Measurements from ENCODE around the gene TMEM95. TPM values are rescaled to one million over a fixed set of nuclear protein-coding genes. Genes with fewer than 3 reads are reported as not detected.

TMEM95 gene
- total and polyA plus RNA-seq, 2 experiments from 2014 or later: not detected

GRCh38 chr17:7309628-7310027 lies 45.3 kb upstream of the TMEM95 start:
- Histone ChIP-seq H3K4me1 (ENCODE audit: low read depth) (peaks cover 17% of the 10 kb centered on the region), H3K4me3 (peak overlapping the region; percentile 90), H3K27ac (peak overlapping the region; percentile 99), H3K27me3 (no peaks in the 10 kb centered on the region), H3K36me3 (peaks cover 35% of the 10 kb centered on the region), H3K9me3 (ENCODE audit: low read depth) (no peaks in the 10 kb centered on the region)
- no peak for DNase-seq (ENCODE audit: low read depth in 1 of 2, low spot score in 1 of 2)
- TF ChIP-seq CTCF (IDR thresholded peaks at IDR 0.05; ENCODE audit: low read depth, low read length): no peak

- no peak overlapping the region for H3K27ac ChIP-seq
- H3K9me3 ChIP-seq (ENCODE audit: low read depth): no peaks in the 10 kb centered on the region
- no peak for DNase-seq (ENCODE audit: low read depth in 1 of 2, low spot score in 1 of 2)
- no peak overlapping the region for H3K4me3 ChIP-seq
- H3K4me1 ChIP-seq (ENCODE audit: low read depth): peaks cover 17% of the 10 kb centered on the region
- peaks cover 35% of the 10 kb centered on the region for H3K36me3 ChIP-seq
- H3K27me3 ChIP-seq: no peaks in the 10 kb centered on the region
- no peak for TF ChIP-seq CTCF (IDR thresholded peaks at IDR 0.05; ENCODE audit: low read depth, low read length)
Measured at GRCh38 chr17:7311110-7311705, 43.7 kb upstream of the TMEM95 start.

- H3K4me1 ChIP-seq (ENCODE audit: low read depth): peaks cover 17% of the 10 kb centered on the region
- no peak for TF ChIP-seq CTCF (IDR thresholded peaks at IDR 0.05; ENCODE audit: low read depth, low read length)
- H3K9me3 ChIP-seq (ENCODE audit: low read depth): no peaks in the 10 kb centered on the region
- H3K4me3 ChIP-seq: no peak overlapping the region
- peaks cover 42% of the 10 kb centered on the region for H3K36me3 ChIP-seq
- H3K27me3 ChIP-seq: no peaks in the 10 kb centered on the region
- H3K27ac ChIP-seq: peak overlapping the region; percentile 13
- no peak for DNase-seq (ENCODE audit: low read depth in 1 of 2, low spot score in 1 of 2)
Measured at GRCh38 chr17:7312432-7313087, 42.4 kb upstream of the TMEM95 start.

- H3K9me3 ChIP-seq (ENCODE audit: low read depth): no peaks in the 10 kb centered on the region
- H3K36me3 ChIP-seq: peaks cover 46% of the 10 kb centered on the region
- peak overlapping the region; percentile 13 for H3K27ac ChIP-seq
- no peak overlapping the region for H3K4me3 ChIP-seq
- no peak for DNase-seq (ENCODE audit: low read depth in 1 of 2, low spot score in 1 of 2)
- peaks cover 17% of the 10 kb centered on the region for H3K4me1 ChIP-seq (ENCODE audit: low read depth)
- no peaks in the 10 kb centered on the region for H3K27me3 ChIP-seq
- TF ChIP-seq CTCF (IDR thresholded peaks at IDR 0.05; ENCODE audit: low read depth, low read length): no peak
Measured at GRCh38 chr17:7313088-7313889, 41.7 kb upstream of the TMEM95 start.

GRCh38 chr17:7313890-7314718 lies 40.9 kb upstream of the TMEM95 start:
- Histone ChIP-seq H3K9me3 (ENCODE audit: low read depth) (no peaks in the 10 kb centered on the region), H3K4me1 (ENCODE audit: low read depth) (peaks cover 15% of the 10 kb centered on the region), H3K4me3 (peak overlapping the region; percentile 90), H3K36me3 (peaks cover 53% of the 10 kb centered on the region), H3K27ac (peak overlapping the region; percentile 82), H3K27me3 (no peaks in the 10 kb centered on the region)
- no peak for TF ChIP-seq CTCF (IDR thresholded peaks at IDR 0.05; ENCODE audit: low read depth, low read length)
- DNase-seq (ENCODE audit: low read depth in 1 of 2, low spot score in 1 of 2): no peak

Data from cardiac muscle cell (in vitro differentiated cells and primary cell).